ENCODE data around the gene GNAQ.

GNAQ gene

DNA sequence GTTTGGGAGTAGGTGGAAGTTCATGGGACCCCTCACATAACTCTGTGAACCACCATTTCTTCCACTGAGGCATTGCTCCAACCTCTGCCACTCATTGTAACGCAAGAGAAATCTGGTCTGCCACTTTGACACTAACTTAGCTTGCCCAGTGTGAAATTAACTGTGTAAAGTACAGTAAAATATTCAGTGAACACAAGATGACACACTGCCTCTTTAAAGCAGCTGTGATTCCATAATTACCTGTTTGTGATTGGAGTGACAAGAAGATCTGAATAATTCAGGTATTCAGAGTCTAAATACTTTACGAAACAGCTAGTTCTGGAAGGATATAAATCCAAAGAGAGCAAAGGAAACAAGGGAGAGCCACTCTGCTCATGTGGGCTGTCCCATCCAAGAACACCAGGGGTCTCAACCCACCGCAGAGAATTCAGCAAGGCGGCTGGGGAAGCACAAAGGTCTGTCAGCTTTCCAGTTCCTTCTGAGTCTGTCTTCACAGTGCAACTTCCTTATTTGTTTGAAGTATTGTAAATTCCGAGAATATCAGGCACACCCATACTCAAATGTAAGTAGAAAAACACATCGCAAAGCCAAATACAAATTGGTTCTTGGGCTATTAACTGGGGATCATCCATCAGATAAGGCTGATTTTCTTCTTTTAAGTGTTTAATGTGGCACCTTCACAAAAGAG lies 86.9 kb downstream of the GNAQ start:
- DNase-seq (ENCODE audit: low spot score): no peak

- DNase-seq (ENCODE audit: low spot score): no peak
These were observed 88.6 kb downstream of the GNAQ start for GRCh38 chr9:77943057-77943456.

- no peak for DNase-seq (ENCODE audit: low spot score)
These were observed 92.4 kb downstream of the GNAQ start for GRCh38 chr9:77939149-77939668.

GRCh38 chr9:77938163-77938562 lies 93.4 kb downstream of the GNAQ start:
- DNase-seq (ENCODE audit: low spot score): no peak

- no peak for DNase-seq (ENCODE audit: low spot score)
These were observed 95.6 kb downstream of the GNAQ start for GRCh38 chr9:77935974-77936373.

DNA sequence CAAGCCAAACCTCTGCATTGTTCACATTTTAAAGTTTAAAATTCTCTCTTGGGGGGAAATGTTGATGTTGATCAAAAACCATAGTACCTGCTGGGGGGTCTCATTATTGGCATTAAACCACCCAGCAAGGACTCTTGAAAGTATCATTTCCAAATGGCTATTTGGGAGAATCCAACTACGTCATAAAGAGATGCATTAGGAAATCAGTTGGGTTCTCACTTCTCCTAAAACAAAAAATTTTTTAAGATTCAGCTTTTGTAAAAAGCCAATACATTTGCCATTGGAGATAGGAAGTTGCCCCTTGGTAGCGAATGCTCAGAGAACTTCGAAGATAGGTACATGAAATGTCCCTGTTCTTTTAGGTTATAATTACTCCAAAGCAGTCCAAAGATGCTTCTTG lies 96.4 kb downstream of the GNAQ start:
- no peak for DNase-seq (ENCODE audit: low spot score)

GRCh38 chr9:77933976-77934375 lies 97.6 kb downstream of the GNAQ start:
- DNase-seq (ENCODE audit: low spot score): no peak

- DNase-seq (ENCODE audit: low spot score): no peak
These were observed 98.6 kb downstream of the GNAQ start for GRCh38 chr9:77933019-77933418.

- no peak for DNase-seq (ENCODE audit: low spot score)
These were observed 101.7 kb downstream of the GNAQ start for GRCh38 chr9:77929942-77930341.

GRCh38 chr9:77927265-77927664 lies 104.3 kb downstream of the GNAQ start:
- no peak for DNase-seq (ENCODE audit: low spot score)

DNA sequence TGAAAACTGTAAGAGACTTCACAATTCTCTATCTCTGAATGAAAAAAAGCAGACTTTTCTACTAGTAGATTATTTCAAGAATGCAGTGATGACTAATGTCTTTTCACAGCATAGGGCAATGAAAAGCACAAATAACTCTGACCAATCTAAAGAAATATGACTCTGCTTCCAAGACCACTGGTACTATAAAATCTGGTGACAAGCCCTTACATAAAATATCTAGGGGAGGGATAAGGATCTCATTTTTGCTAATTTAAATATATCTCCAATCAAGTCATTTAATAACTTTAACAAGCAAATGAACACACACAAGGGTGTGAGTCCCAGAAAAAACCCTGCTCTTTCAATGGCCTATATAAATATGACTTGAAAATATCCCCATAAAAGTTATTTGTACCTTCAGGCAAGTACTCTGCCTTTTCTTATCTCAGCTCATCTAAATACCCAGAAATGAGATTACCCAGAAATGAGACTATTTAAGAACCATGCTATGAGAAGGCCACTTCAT lies 105.2 kb downstream of the GNAQ start:
- DNase-seq (ENCODE audit: low spot score): no peak

- no peak for DNase-seq (ENCODE audit: low spot score)
These were observed 109.0 kb downstream of the GNAQ start for GRCh38 chr9:77922591-77922990.

DNA sequence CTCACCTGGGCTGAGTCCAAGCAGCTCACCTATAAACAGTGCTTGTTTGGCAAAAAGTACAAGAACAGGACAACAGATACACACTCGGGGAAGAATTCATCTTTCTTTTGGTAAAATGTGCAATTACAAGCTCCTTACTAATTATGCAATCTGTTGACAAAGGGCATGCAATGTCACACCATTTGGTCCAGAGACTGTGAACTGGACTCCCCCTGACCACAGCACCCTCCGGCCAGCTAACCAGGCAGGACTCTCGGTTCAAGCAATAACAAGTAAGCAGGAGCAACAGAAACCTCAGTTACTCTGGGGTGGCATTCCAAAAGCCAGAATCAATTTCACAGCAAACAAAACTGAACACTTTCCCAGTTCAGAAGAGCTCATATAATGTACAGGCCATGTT lies 113.8 kb downstream of the GNAQ start:
- no peak for DNase-seq (ENCODE audit: low spot score)

GRCh38 chr9:77916820-77917219 lies 114.8 kb downstream of the GNAQ start:
- DNase-seq (ENCODE audit: low spot score): no peak

GRCh38 chr9:77916410-77916819 lies 115.2 kb downstream of the GNAQ start:
- no peak for DNase-seq (ENCODE audit: low spot score)

DNA sequence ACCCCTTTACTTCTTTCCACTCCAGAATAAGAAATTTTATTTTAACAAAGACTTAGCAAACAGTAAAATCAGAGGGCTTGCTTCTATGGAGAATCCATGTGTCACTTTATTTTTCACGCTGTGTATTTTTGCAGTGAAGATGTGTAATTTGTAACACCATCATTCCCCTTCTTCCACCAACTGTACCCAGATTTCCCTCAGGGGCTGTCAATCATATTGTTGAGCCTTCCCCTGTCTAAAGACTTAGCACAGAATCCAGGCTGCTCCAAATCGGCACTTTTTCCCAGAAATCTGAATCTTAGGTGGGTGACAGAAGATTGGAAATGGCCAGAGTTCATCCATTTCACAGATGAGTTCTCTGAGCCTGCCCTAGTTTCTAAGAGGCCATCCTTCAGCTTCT lies 115.9 kb downstream of the GNAQ start:
- no peak for DNase-seq (ENCODE audit: low spot score)

DNA sequence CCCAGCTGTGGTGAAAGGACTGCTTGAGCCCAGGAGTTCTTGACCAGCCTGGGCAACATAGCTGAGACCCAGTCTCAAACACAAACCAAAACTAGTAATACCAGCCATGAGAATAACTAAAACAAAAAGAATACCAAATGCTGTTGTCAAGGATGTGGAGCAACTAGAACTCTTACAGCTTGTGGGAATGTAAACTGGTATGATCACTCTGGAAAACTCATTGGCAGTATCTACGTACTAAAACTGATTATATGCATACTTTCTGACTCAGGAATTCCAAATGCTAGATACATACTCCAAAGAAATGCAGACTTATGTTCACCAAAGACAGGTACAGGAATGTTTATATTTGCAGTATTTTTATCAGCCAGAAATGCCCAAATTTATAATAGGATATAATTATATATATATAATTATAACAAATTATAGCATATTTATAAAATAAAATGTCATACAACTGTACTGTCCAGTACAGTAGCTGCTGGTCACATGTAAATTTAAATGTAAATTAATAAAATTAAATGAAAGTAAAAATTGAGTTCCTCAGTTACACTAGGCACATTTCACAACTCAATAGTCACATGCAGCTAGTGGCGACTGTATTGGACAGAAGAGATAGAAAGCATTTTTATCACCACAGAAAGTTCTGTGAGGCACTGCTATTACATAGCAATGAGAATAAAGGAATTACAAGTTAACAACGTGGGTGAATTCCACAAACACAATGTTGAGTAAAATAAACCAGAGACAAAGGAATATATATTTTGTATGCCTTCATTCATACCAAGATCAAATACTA lies 118.5 kb downstream of the GNAQ start:
- no peak for DNase-seq (ENCODE audit: low spot score)

DNA sequence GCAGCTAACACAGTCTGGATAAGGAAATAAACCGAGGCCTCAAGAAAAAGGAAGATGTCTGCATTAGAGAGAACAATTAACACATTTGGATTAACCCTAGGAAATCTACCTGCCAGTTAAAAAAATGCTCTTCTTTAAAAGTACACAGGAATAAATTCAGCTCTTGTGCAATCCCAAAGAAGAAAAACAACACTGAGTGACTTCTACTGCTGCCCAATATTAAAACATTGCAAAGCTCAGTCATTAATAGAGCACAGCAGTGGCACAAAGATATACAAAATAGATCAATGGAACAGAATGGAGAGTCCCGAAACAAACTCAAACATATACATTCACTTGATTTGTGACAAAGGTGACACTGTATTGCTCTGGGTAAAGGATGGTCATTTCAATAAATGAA lies 119.7 kb downstream of the GNAQ start:
- DNase-seq (ENCODE audit: low spot score): no peak

- DNase-seq (ENCODE audit: low spot score): no peak
These were observed 121.4 kb downstream of the GNAQ start for GRCh38 chr9:77910194-77910621.

DNA sequence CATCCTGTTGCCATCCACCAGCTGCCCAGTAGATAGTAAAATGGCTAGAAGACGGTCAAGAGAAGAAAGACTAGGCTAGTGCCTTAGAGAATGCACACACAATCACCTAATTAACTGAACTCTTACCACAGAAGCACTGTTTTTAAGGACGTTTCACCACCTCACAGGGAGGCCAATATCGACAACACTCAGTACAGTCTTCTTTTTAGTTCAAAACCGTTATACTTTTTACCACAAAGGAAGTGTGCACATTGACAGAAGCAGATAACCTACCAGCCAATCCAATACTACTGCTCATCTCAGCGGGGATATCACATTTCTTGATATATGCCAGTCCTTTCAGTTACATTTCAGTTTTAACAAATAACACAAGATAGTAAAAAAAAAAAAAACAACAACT lies 122.3 kb downstream of the GNAQ start:
- DNase-seq (ENCODE audit: low spot score): no peak

GRCh38 chr9:77908293-77908692 lies 123.3 kb downstream of the GNAQ start:
- DNase-seq (ENCODE audit: low spot score): no peak

DNA sequence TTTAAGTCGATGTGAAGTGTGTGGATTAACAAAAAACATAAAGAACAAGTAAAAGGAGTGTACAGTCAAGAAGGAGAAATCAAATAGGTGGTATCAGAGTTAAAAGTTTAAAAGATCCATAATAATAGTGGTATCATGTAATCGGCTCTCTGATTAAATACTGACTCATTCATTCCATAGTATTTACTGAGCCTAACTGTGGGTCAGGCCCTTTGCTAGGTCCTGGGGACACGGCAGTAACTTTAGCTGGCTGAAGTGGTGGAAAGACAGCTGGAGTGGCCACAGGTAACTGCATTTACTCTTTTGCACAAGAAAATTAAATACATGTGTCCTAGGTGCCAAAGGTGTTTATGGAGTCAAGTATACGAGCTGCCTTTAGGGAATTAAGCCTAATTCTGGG lies 124.0 kb downstream of the GNAQ start:
- no peak for DNase-seq (ENCODE audit: low spot score)

- DNase-seq (ENCODE audit: low spot score): no peak
These were observed 124.6 kb downstream of the GNAQ start for GRCh38 chr9:77906991-77907390.
